GM23338 (cell line): Measurements from ENCODE around the gene DIAPH3. TPM values are rescaled to one million over a fixed set of nuclear protein-coding genes. Genes with fewer than 3 reads are reported as not detected.

Experiments used
- ATAC-seq: fragments of 200-7000 bp; cut with Tn5 transposase; 3 replicates; pipeline ENCODE4 v1.9.1; 2020
- DNase-seq: peaks from one replicate; pipeline ENCODE4 v3.0.0-alpha.2; 2015; ENCODE audit warnings: low spot score
- H2AFZ ChIP-seq: fragments of 200-600 bp; sonication (generic); 2 replicates; pipeline ENCODE4 v1.8.0; 2016; ENCODE audit warnings: antibody characterized with exemption, mild to moderate bottlenecking, moderate library complexity
- H3F3A ChIP-seq: fragments of 200-600 bp; sonication (generic); replicated peaks from 2 replicates; pipeline ENCODE4 v1.8.0; 2017; ENCODE audit warnings: antibody characterized with exemption, mixed run types, low read depth
- H3K27ac ChIP-seq: fragments of 200-600 bp; sonication (generic); 2 replicates; pipeline ENCODE4 v1.6.1; 2016; ENCODE audit warnings: low read depth
- H3K27me3 ChIP-seq: fragments of 200-600 bp; sonication (generic); 2 replicates; pipeline ENCODE4 v1.8.0; 2016; ENCODE audit warnings: mild to moderate bottlenecking, mixed run types, moderate library complexity; ENCODE audit not compliant: insufficient read depth
- H3K36me3 ChIP-seq: fragments of 200-600 bp; sonication (generic); 2 replicates; pipeline ENCODE4 v1.8.0; 2016; ENCODE audit warnings: mild to moderate bottlenecking; ENCODE audit not compliant: insufficient read depth
- H3K4me1 ChIP-seq: fragments of 200-600 bp; sonication (generic); 2 replicates; pipeline ENCODE4 v1.8.0; 2016; ENCODE audit warnings: mild to moderate bottlenecking, moderate library complexity; ENCODE audit not compliant: insufficient read depth
- H3K4me2 ChIP-seq: fragments of 200-600 bp; sonication (generic); 2 replicates; pipeline ENCODE4 v1.7.1; 2017; ENCODE audit warnings: mixed run types
- H3K4me3 ChIP-seq: fragments of 200-600 bp; sonication (generic); 2 replicates; pipeline ENCODE4 v1.6.1; 2016; ENCODE audit warnings: mixed run types
- H3K79me2 ChIP-seq: fragments of 200-600 bp; sonication (generic); replicated peaks from 2 replicates; pipeline ENCODE4 v1.8.0; 2017; ENCODE audit warnings: mild to moderate bottlenecking; ENCODE audit not compliant: insufficient read depth
- H3K9me2 ChIP-seq: fragments of 200-600 bp; sonication (generic); 2 replicates; pipeline ENCODE4 v1.8.0; 2017; ENCODE audit not compliant: insufficient read depth
- H4K20me1 ChIP-seq: fragments of 200-600 bp; sonication (generic); replicated peaks from 2 replicates; pipeline ENCODE4 v1.8.0; 2017; ENCODE audit warnings: mild to moderate bottlenecking; ENCODE audit not compliant: insufficient read depth
- H3K27ac Mint-ChIP-seq: 2 replicates; pipeline ENCODE4 v1.8.0; 2020; ENCODE audit warnings: inconsistent platforms, mild to moderate bottlenecking, moderate library complexity, mixed read lengths
- H3K27me3 Mint-ChIP-seq: 3 replicates; pipeline ENCODE4 v1.8.0; 2022; ENCODE audit warnings: low read depth, mild to moderate bottlenecking, moderate library complexity, mixed read lengths, inconsistent platforms; ENCODE audit not compliant: insufficient read depth, poor library complexity
- H3K36me3 Mint-ChIP-seq: 3 replicates; pipeline ENCODE4 v1.8.0; 2021; ENCODE audit warnings: low read depth, mild to moderate bottlenecking, inconsistent platforms, moderate library complexity, mixed read lengths
- H3K4me1 Mint-ChIP-seq: 3 replicates; pipeline ENCODE4 v1.8.0; 2020; ENCODE audit warnings: mild to moderate bottlenecking, inconsistent platforms, mixed read lengths
- H3K4me3 Mint-ChIP-seq: 3 replicates; pipeline ENCODE4 v1.8.0; 2021; ENCODE audit warnings: moderate library complexity, mild to moderate bottlenecking, inconsistent platforms, mixed read lengths
- H3K9me3 Mint-ChIP-seq: 3 replicates; pipeline ENCODE4 v1.8.0; 2020; ENCODE audit warnings: moderate library complexity, mild to moderate bottlenecking, inconsistent platforms, mixed read lengths
- CREB1 ChIP-seq: fragments of 250-450 bp; sonication (Bioruptor Pico); IDR thresholded peaks from 2 replicates; pipeline ENCODE4 v1.5.0; 2020; ENCODE audit warnings: low read depth, mild to moderate bottlenecking, moderate library complexity
- CTCF ChIP-seq, 2 experiments: fragments of 200-600 bp in 1 of 2; sonication (generic) in 1 of 2; conservative IDR thresholded peaks; 2 replicates each; pipeline versions ENCODE4 v1.5.1 to v1.6.1; 2016 to 2017; ENCODE audit warnings: antibody characterized with exemption in 2 of 2, low read depth in 2 of 2, mild to moderate bottlenecking in 2 of 2, moderate library complexity in 1 of 2
- ETS1 ChIP-seq: IDR thresholded peaks from 2 replicates; pipeline ENCODE4 v1.6.1; 2016; ENCODE audit warnings: antibody characterized with exemption
- EZH2phosphoT487 ChIP-seq: fragments of 200-600 bp; sonication (generic); IDR thresholded peaks from one replicate; pipeline ENCODE4 v1.8.1; 2018; ENCODE audit warnings: antibody characterized with exemption; ENCODE audit not compliant: unreplicated experiment
- JUNB ChIP-seq: IDR thresholded peaks from one replicate; pipeline ENCODE4 v1.6.1; 2016; ENCODE audit warnings: antibody characterized with exemption; ENCODE audit not compliant: unreplicated experiment
- NANOG ChIP-seq: IDR thresholded peaks from 2 replicates; pipeline ENCODE4 v1.6.1; 2016; ENCODE audit warnings: antibody characterized with exemption, borderline replicate concordance
- POLR2AphosphoS5 ChIP-seq: IDR thresholded peaks from 2 replicates; pipeline ENCODE4 v1.6.1; 2016; ENCODE audit warnings: antibody characterized with exemption, low read depth
- STAT1 ChIP-seq: IDR thresholded peaks from one replicate; pipeline ENCODE4 v1.6.1; 2016; ENCODE audit warnings: antibody characterized with exemption; ENCODE audit not compliant: unreplicated experiment
- ZNF114 ChIP-seq: fragments of 250-450 bp; sonication (Bioruptor Pico); IDR thresholded peaks from 2 replicates; pipeline ENCODE4 v1.5.0; 2020; ENCODE audit warnings: mild to moderate bottlenecking, moderate library complexity
- ZNF462 ChIP-seq: fragments of 250-450 bp; sonication (Bioruptor Pico); IDR thresholded peaks from 2 replicates; pipeline ENCODE4 v1.5.0; 2020; ENCODE audit warnings: mild to moderate bottlenecking, moderate library complexity
- polyA plus RNA-seq: library from polyadenylated mRNA; unstranded; fragments of >200 nt; fragmentation: Nextera tagmentation; extraction: Ambion mirVana; gene quantifications from 2 replicates; pipeline ENCODE4 v1.2.1, GENCODE V29; 2016
- total RNA-seq: library from RNA; depleted of rRNA; stranded (reverse); fragments of >200 nt; shearing (Covaris generic); gene quantifications from 2 replicates; pipeline ENCODE4 v1.2.3, GENCODE V29; 2014

Gene DIAPH3
- total and polyA plus RNA-seq, 2 experiments from 2014 or later = 23.4 to 30.2 TPM

GRCh38 chr13:59771272-59771671 is 392.5 kb downstream of the DIAPH3 start:
- no peak overlapping the region for H3K4me2 ChIP-seq
- no peaks in the 10 kb centered on the region for H3K36me3 Mint-ChIP-seq
- ATAC-seq (no peak), DNase-seq (peak; percentile 43)
- no peak overlapping the region for H3K4me3 Mint-ChIP-seq
- TF ChIP-seq CTCF (conservative IDR thresholded peaks at IDR 0.05; ENCODE audit: low read depth in 2 of 2) = peak; percentile 71 to 83
- TF ChIP-seq NANOG = no peak
- H3K4me3 ChIP-seq = no peak overlapping the region
- no peaks in the 10 kb centered on the region for H3K9me3 Mint-ChIP-seq
- H3K4me1 Mint-ChIP-seq = peaks cover 22% of the 10 kb centered on the region
- H3K27ac Mint-ChIP-seq = no peak overlapping the region
- H3K9me2 ChIP-seq = no peaks in the 10 kb centered on the region
- no peaks in the 10 kb centered on the region for H4K20me1 ChIP-seq
- H3F3A ChIP-seq = no peaks in the 10 kb centered on the region
- peaks cover 11% of the 10 kb centered on the region for H3K4me1 ChIP-seq
- no peak overlapping the region for H2AFZ ChIP-seq
- no peaks in the 10 kb centered on the region for H3K27me3 ChIP-seq
- H3K27me3 Mint-ChIP-seq = no peaks in the 10 kb centered on the region
- H3K27ac ChIP-seq = no peak overlapping the region
- no peaks in the 10 kb centered on the region for H3K36me3 ChIP-seq
- no peaks in the 10 kb centered on the region for H3K79me2 ChIP-seq

- no peak for TF ChIP-seq ETS1
- TF ChIP-seq JUNB = no peak
- no peak for TF ChIP-seq CREB1 (CRISPR knock-in tag)
- TF ChIP-seq ZNF114 = no peak
- no peak for TF ChIP-seq POLR2AphosphoS5
- TF ChIP-seq STAT1 = no peak
- no peak for TF ChIP-seq EZH2phosphoT487
- Mint-ChIP-seq H3K4me3 (no peak overlapping the region), H3K4me1 (peaks cover 22% of the 10 kb centered on the region), H3K9me3 (no peaks in the 10 kb centered on the region), H3K27ac (no peak overlapping the region), H3K27me3 (no peaks in the 10 kb centered on the region), H3K36me3 (no peaks in the 10 kb centered on the region)
- Histone ChIP-seq H3F3A (no peaks in the 10 kb centered on the region), H3K27me3 (no peaks in the 10 kb centered on the region), H3K27ac (no peak overlapping the region), H3K36me3 (no peaks in the 10 kb centered on the region), H3K4me2 (no peak overlapping the region), H3K4me1 (peaks cover 11% of the 10 kb centered on the region), H3K9me2 (no peaks in the 10 kb centered on the region), H3K79me2 (no peaks in the 10 kb centered on the region), H3K4me3 (no peak overlapping the region), H4K20me1 (no peaks in the 10 kb centered on the region), H2AFZ (no peak overlapping the region)
- ATAC-seq = no peak
- DNase-seq = no peak
Measured at GRCh38 chr13:59770451-59770850, 393.3 kb downstream of the DIAPH3 start.

DNA sequence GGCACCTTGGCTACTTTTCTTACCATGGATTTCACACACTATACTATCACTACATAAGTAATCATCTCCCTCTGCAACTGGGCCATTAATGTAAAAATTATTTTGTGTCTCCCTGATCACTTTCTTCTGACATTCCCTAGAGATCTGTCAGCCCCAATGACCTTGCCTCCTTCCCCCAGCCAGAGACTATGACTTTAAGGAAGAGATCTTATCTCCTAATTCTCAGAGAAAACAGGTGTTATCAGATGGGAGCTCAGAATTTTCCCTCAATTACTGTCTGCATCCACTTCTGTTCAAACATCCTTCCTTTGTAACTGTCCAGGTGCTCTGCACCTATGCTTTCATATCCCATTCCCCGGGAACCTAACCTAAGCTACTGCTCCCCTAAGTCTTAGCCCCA is 397.5 kb downstream of the DIAPH3 start:
- H4K20me1 ChIP-seq = no peaks in the 10 kb centered on the region
- H3K9me3 Mint-ChIP-seq = no peaks in the 10 kb centered on the region
- no peaks in the 10 kb centered on the region for H3K36me3 Mint-ChIP-seq
- H3F3A ChIP-seq = no peaks in the 10 kb centered on the region
- H3K79me2 ChIP-seq = no peaks in the 10 kb centered on the region
- H3K36me3 ChIP-seq = no peaks in the 10 kb centered on the region
- ATAC-seq (no peak), DNase-seq (no peak)
- H3K4me3 ChIP-seq = no peak overlapping the region
- no peaks in the 10 kb centered on the region for H3K27me3 Mint-ChIP-seq
- no peaks in the 10 kb centered on the region for H3K27me3 ChIP-seq
- H2AFZ ChIP-seq = no peak overlapping the region
- no peaks in the 10 kb centered on the region for H3K9me2 ChIP-seq
- H3K4me1 ChIP-seq = peaks cover 11% of the 10 kb centered on the region
- H3K4me3 Mint-ChIP-seq = no peak overlapping the region
- H3K4me2 ChIP-seq = no peak overlapping the region
- no peak overlapping the region for H3K27ac Mint-ChIP-seq
- 0 out of 2 replicates have a peak overlapping the region, but pooled peaks have one; percentile 18 for H3K27ac ChIP-seq
- H3K4me1 Mint-ChIP-seq = peaks cover 22% of the 10 kb centered on the region
- TF ChIP-seq ZNF462 (CRISPR knock-in tag) = no peak
